Forelimb muscle (tissue), 1 donor: Measurements from ENCODE around the gene MYLK. TPM values are rescaled to one million over a fixed set of nuclear protein-coding genes. Genes with fewer than 3 reads are reported as not detected.

ENCODE experiments used
- DNase-seq: peaks from one replicate; pipeline ENCODE4 v3.0.0-alpha.2; 2013; ENCODE audit warnings: low read depth
- polyA plus RNA-seq: library from polyadenylated mRNA; unstranded; fragments of 120-200 nt; gene quantifications from one replicate; pipeline ENCODE4 v1.2.1, GENCODE V29; 2013; ENCODE audit not compliant: insufficient read length

Gene MYLK
- polyA plus RNA-seq, 1 donor: 22.3 TPM

- no peak for DNase-seq
Observed at GRCh38 chr3:123792473-123793201, 91.5 kb downstream of the MYLK start.

DNA sequence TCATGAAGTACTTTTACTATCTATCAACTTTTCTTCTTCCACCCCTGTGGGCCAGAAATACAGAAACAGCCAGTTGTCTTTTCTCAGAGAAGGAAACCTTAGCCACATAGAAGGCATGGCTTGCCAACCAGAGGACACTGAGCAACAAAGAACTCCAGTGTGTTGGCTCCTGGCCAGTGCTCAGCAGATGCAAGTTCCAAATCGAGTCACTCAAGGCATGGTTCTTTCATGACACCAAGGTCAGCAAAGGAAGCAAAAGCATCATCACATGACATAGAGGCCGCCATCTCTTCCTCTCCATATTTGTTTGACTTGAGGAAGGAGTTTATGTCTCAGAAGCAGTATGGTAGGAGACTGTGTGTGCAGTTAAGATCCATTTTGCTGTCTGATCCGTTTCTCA is 92.2 kb downstream of the MYLK start:
- no peak for DNase-seq

DNA sequence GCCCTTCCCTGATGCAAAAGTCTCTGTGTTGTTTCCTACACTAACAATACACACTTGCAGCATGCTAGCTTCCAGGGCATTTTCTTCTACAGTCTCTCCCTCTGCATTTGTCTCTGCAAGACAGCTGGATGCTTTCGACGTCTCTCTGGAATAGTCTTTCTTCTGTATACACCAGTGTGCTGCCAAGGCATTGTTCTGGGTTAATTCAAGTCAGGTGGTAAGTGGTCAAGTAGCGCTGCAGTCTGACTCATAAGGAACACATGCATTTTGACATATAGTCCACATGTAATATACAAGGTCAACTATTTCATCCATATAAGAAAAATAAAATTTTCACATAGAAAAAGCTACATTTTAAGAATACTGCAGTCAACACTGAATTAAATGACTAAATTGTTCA is 92.7 kb downstream of the MYLK start:
- no peak for DNase-seq

DNA sequence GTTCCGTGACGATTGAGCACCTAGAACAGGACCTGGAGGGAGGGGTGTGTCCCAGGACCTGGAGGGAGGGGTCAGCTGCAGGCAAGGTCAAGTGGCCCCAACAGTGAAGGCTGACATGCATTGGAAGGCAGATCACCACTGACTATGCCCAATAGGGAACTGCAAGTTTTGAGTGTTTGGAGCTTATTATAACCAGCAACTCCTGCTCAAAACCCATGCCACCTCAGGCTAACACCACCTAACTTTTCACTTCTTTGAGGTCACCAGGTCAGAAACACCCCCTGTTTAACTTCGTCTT is 93.1 kb downstream of the MYLK start:
- DNase-seq: no peak

DNA sequence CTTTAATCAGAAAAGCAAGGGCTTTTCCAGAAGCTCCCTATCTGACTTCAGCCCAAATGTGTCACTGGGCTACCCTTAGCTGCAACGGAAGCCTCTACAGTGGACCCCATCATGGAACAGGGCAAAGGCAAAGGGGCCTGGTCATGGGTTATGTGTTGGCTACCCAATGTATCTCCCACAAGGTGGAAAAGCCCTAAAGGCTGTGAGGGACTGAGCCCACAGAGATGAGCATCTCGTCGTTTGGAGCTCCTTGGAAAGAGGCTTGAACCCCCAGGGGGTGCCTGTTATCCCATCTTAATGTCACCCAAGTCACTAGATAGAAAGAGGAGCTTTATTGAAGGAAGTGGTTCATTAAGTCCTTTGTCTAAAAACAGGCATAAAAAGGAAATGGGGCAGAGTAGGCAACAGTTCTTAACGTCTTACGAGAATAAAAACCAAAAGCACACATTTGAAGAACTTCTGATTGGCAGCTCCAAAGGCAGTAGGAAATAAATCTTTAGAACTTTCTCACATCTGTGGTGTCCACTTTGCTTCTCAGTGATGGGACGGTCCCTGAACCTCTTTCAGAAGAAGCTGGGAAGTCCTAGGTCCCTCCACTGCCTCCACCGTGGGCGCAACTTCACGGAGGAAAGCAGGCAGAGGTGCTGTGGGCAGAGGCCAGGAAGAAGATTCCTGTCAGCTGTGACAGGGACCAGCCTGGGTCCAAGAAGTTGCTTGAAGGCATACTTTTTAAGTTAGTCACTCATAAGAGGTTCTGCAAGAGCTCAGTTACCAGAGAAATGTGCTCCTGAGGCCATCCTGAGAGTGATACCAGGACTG is 93.7 kb downstream of the MYLK start:
- no peak for DNase-seq

DNA sequence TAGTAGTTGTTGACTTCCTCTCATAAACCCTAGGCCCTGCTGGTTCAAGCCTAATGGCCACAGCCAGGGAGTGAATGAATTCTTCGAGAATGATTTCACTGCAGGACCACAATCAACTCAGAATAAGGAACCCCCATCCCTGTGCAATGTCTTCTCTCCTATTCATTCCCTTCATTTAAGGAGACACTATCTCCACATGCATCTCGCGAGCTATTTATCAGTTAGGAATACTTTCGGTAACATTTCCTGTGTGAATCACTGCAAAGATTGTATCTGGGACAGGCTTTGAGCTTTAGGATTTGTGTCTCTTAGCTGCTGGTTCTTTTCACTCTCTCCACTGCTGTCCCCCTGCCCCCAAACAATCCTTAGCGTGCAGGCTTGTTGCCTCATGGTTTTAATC is 94.4 kb downstream of the MYLK start:
- no peak for DNase-seq

- no peak for DNase-seq
Observed at GRCh38 chr3:123789160-123789559, 95.0 kb downstream of the MYLK start.

DNA sequence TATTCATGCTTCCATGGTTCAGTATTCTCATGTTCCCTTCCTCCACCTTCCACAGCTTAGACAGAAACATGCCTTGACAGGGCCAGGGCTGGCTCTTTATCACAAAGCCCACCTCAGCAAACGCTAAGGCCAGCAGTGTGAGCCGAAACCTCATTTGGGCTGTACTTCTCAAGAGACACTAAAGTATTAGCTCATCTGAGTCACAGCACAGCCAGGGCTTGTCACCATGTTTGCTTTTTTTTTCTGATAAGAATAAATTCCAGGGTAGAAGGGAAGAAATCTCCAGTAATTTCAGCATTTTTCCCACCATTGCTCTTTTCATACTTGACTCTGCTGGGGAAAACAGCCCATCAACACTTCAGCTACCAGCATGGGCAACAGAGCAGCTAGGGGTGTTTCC is 95.4 kb downstream of the MYLK start:
- no peak for DNase-seq

DNA sequence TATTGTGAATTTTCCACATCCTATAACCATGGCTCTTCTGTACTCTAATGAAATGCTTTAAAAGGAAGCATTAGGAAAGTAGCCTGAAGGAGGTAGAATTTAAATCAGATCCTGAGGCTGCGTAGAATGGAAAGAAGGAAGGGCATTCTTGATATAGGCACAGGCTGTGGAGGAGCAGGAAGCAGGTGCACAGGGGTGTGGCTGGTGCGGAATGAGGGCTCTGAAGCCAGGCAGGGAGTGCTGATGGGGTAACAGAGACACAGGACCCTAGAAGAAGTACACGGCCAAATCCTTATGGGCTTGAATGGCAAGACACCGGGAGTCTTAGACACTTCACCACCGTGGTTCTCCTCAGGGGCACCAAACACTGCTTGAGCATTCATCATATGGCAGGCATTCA is 97.0 kb downstream of the MYLK start:
- no peak for DNase-seq

DNA sequence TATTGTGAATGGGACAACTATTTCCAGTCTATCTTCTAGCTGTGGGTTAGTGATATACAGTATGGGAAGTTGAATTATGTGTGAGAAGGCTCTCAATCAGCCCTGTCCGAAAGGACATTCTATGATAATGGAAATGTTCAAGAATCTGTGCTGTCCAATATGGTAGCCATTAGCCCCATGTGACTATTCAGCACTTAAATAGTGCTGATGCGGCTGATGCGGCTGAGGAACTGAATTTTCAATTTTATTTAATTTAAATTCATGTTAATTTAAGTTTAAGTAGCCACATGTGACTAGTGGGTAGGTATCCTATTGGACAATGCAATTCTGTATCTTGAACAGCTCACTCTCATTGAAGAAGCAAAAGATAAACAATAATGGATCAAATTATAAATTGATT is 98.5 kb downstream of the MYLK start:
- no peak for DNase-seq

DNA sequence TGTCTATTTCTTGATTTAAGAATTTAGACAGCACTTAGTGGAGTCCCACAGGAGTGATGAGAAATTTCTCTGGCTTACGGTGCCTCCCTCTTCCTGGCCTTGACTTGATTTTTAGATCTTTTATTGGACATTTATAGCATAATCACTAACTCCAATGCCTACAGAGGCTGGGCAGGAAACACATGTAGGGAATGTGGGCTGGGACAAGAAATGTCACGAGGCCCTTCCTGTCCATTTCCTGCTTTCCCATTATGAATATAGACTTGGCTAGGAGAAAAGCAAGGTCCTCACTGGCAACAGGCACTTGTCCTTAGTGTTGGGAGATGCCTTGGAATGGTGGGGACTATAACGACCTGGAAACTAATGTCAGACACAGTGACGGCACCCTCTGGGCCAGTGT is 100.3 kb downstream of the MYLK start:
- DNase-seq: no peak

GRCh38 chr3:123783050-123783689 is 101.0 kb downstream of the MYLK start:
- no peak for DNase-seq

- no peak for DNase-seq
Observed at GRCh38 chr3:123782488-123782887, 101.6 kb downstream of the MYLK start.

DNA sequence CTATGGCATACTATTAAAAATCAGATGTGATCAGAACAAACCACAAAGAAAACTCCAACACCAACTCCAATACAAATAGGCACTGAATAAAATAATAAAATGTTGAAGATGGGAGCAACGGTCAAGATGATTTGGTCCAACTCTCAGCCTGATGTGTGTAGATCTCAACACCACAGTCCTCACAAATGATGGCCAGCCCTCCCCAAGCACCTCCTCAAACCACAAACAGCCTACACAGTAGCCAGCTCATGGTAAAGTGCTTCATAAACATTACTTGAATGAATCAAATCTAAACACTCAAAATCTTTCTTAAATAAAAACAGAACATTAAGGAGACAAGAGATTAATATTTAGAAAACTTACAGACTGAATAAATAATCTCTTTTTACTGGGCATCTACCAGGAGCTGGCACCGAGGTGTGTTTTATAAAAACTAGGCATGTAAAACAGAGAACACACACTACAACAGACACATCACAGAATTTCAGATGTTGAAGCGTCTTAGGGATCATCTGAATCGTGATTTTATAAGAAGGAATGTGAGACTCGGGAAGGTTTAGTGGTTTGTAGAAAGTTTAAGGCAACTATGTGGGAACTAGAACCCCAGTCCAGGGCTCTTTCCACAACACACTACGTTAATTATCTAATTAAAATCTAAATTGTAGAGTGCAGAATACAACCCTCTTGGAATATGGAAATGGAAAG is 102.4 kb downstream of the MYLK start:
- DNase-seq: no peak

GRCh38 chr3:123781138-123781537 is 103.0 kb downstream of the MYLK start:
- no peak for DNase-seq

GRCh38 chr3:123780656-123781055 is 103.5 kb downstream of the MYLK start:
- DNase-seq: no peak

- no peak for DNase-seq
Observed at GRCh38 chr3:123779655-123780231, 104.4 kb downstream of the MYLK start.

DNA sequence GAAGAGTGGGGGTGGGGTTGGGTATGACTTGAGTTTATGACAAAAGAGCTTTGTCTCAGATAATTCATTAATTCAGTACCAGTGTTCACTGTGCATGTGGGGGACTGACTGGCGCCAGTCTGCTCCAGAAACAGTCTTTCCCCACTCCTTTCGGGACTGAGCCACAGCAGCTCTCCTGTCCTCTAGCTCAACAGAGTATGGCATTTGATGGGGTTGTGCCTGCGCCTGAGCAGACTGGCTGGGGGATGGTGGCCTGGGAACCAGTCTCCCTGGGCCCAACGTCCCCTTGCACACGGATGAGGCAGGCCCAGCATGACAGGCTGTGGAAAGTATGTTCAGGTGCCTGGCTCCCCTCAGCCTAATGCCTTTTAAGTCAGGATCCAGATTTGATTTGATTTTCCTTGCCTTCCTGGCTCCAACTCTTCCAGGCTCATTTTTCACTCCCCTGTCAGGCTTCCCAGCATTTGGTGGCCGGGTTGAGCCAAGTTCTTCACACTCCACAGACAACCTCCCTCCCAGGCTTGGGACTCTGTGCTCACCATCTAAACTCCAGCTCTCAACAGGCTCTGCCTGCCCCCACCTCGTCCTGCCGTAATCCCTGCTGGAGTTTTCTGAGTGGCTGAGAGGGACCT is 105.0 kb downstream of the MYLK start:
- DNase-seq: no peak

DNA sequence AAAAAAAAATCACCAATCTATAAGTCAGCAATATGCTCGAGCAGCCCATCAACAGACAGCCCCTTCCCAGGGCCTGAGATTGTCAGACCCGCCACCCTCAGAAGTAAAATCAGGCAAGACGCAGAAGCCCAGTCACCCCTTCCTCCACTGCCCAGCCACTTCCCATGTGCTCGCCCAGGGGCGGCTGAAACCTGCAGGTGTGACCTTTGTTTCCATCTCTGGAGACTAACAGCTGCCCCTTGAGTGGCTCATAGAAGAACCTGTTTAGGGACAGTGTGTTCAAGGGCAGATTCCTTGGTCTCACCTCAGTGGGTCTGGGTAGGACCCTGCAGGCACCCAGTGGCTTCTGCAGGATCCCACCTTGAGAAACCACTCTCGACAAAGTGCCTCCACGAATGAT is 105.6 kb downstream of the MYLK start:
- no peak for DNase-seq

GRCh38 chr3:123776071-123776782 is 107.9 kb downstream of the MYLK start:
- no peak for DNase-seq

DNA sequence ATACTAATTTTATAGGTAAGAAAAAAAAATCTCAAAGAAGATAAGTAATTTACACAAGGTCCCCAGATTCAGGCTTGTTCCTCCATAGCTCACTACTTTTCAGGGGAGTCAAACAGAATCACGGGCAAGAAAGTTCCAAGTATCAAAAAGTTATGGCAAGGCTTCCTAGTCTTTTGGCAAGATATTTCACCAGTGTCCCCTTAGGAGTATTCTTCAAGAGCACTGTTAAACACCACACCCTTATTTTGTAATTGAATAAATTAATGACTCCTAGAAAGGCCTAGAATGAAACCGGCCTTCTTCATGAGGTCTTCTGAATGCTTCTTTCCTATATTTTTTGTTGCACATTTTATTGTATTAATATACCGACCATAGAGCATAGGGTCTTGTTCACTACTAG is 109.7 kb downstream of the MYLK start:
- no peak for DNase-seq
